BLaER1 (cell line): ENCODE measurements around the gene GTPBP1.

Experiments
- H3K27ac ChIP-seq: shearing (Covaris generic); formaldehyde crosslinking; 2 replicates; pipeline ENCODE4 v1.8.1; 2022
- H3K27me3 ChIP-seq: shearing (Covaris generic); formaldehyde crosslinking; 2 replicates; pipeline ENCODE4 v1.8.1; 2022
- H3K36me3 ChIP-seq: shearing (Covaris generic); formaldehyde crosslinking; 2 replicates; pipeline ENCODE4 v1.8.1; 2022
- H3K4me1 ChIP-seq: shearing (Covaris generic); formaldehyde crosslinking; 2 replicates; pipeline ENCODE4 v1.8.1; 2022
- H3K4me2 ChIP-seq: shearing (Covaris generic); formaldehyde crosslinking; 2 replicates; pipeline ENCODE4 v1.8.1; 2022
- H3K4me3 ChIP-seq: shearing (Covaris generic); formaldehyde crosslinking; 2 replicates; pipeline ENCODE4 v1.8.1; 2022
- H3K9ac ChIP-seq: shearing (Covaris generic); formaldehyde crosslinking; 2 replicates; pipeline ENCODE4 v1.8.1; 2022
- H3K9me3 ChIP-seq: shearing (Covaris generic); formaldehyde crosslinking; 2 replicates; pipeline ENCODE4 v1.8.1; 2022
- H4K20me1 ChIP-seq: shearing (Covaris generic); formaldehyde crosslinking; 2 replicates; pipeline ENCODE4 v1.8.1; 2022
- Cebpa-rat ChIP-seq: shearing (Covaris generic); IDR thresholded peaks from 2 replicates; pipeline ENCODE4 v1.8.1; 2022

GTPBP1 gene

DNA sequence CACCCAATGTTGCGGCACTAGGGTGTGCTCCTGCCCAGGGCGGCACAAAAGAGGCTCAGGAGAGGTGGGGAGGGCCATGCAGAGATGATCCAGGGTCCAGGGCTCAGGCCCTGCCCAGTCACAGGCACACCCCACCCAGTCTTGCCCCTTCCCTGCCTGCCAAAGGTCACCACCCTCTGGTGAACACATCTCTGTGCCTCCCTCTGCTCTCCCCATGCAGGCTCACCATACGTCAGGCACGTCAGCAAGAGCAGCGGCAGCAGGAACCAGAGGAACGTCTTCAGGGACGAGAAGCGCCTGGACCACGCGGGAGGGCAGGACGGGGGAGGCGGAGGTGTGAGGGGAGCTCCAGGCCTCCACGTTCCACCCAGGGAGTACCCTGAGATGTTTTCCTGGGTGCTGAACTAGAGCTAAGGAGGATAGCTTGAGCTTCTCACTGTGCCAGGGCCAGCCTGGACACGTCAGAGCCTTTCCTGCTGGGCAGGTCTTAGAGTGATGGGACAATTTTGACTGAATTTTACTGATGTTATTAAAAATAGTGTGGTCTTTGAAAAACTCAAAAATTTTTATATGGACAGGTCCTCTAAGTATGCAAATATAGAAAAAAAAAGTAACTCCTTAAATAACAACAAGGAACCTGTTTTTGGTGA is 42.9 kb downstream of the GTPBP1 start:
- H3K27ac ChIP-seq, result peak overlapping the region; percentile 96; the same call in 1 of the 2 replicates
- H3K4me2 ChIP-seq, result peak overlapping the region; percentile 16; the same call in 1 of the 2 replicates
- no peaks in the 10 kb centered on the region for H3K9me3 ChIP-seq
- peaks cover 53% of the 10 kb centered on the region for H3K4me1 ChIP-seq
- H3K36me3 ChIP-seq, result peaks cover 97% of the 10 kb centered on the region
- peaks cover 96% of the 10 kb centered on the region for H4K20me1 ChIP-seq
- no peaks in the 10 kb centered on the region for H3K27me3 ChIP-seq
- no peak overlapping the region for H3K9ac ChIP-seq
- TF ChIP-seq Cebpa-rat, result no peak
- no peak overlapping the region for H3K4me3 ChIP-seq

- TF ChIP-seq Cebpa-rat, result no peak
- Histone ChIP-seq H3K4me1 (peaks cover 58% of the 10 kb centered on the region), H4K20me1 (peaks cover 93% of the 10 kb centered on the region), H3K27ac (peak overlapping the region; percentile 96), H3K36me3 (peaks cover 82% of the 10 kb centered on the region), H3K27me3 (no peaks in the 10 kb centered on the region), H3K4me3 (no peak overlapping the region), H3K9me3 (no peaks in the 10 kb centered on the region), H3K9ac (peak overlapping the region; percentile 95; the same call in 1 of the 2 replicates), H3K4me2 (peak overlapping the region; percentile 96)
Measured at GRCh38 chr22:38750104-38750503, 44.4 kb downstream of the GTPBP1 start.

GRCh38 chr22:38750638-38751037 is 44.9 kb downstream of the GTPBP1 start:
- Histone ChIP-seq H3K9ac (peak overlapping the region; percentile 95), H3K4me2 (peak overlapping the region; percentile 96), H3K27ac (peak overlapping the region; percentile 96), H3K27me3 (no peaks in the 10 kb centered on the region), H3K4me1 (peaks cover 58% of the 10 kb centered on the region), H3K9me3 (no peaks in the 10 kb centered on the region), H3K36me3 (peaks cover 76% of the 10 kb centered on the region), H3K4me3 (peak overlapping the region; percentile 93), H4K20me1 (peaks cover 87% of the 10 kb centered on the region)
- no peak for TF ChIP-seq Cebpa-rat

DNA sequence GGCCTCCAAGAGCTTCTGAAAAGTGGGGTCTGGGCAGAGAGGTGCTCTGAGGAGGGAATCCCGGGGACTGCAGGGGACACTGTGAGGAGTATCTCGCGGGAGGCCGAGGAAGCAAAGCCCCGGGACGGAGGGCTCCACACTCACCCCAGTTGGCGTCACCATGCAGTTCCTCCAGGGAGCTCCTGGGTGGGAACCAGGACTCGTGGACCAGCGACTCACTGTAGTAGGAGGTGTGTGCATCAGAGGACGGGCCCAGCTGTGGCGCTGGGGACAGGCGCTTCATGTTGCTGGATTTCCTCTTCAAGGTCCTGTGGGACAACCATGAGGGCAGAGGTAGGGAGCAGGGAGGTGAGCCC is 45.3 kb downstream of the GTPBP1 start:
- peak overlapping the region; percentile 96 for H3K27ac ChIP-seq
- no peaks in the 10 kb centered on the region for H3K27me3 ChIP-seq
- peaks cover 58% of the 10 kb centered on the region for H3K4me1 ChIP-seq
- H3K4me3 ChIP-seq, result peak overlapping the region; percentile 93
- H3K4me2 ChIP-seq, result peak overlapping the region; percentile 96
- H3K9me3 ChIP-seq, result no peaks in the 10 kb centered on the region
- peak overlapping the region; percentile 95 for H3K9ac ChIP-seq
- TF ChIP-seq Cebpa-rat, result no peak
- H4K20me1 ChIP-seq, result peaks cover 83% of the 10 kb centered on the region
- H3K36me3 ChIP-seq, result peaks cover 72% of the 10 kb centered on the region

- Histone ChIP-seq H4K20me1 (peaks cover 77% of the 10 kb centered on the region), H3K27me3 (no peaks in the 10 kb centered on the region), H3K27ac (peak overlapping the region; percentile 96), H3K4me1 (peaks cover 62% of the 10 kb centered on the region), H3K9me3 (no peaks in the 10 kb centered on the region), H3K36me3 (peaks cover 66% of the 10 kb centered on the region), H3K4me3 (peak overlapping the region; percentile 93), H3K9ac (peak overlapping the region; percentile 95), H3K4me2 (peak overlapping the region; percentile 96)
- TF ChIP-seq Cebpa-rat, result no peak
Measured at GRCh38 chr22:38751422-38752346, 45.9 kb downstream of the GTPBP1 start.

DNA sequence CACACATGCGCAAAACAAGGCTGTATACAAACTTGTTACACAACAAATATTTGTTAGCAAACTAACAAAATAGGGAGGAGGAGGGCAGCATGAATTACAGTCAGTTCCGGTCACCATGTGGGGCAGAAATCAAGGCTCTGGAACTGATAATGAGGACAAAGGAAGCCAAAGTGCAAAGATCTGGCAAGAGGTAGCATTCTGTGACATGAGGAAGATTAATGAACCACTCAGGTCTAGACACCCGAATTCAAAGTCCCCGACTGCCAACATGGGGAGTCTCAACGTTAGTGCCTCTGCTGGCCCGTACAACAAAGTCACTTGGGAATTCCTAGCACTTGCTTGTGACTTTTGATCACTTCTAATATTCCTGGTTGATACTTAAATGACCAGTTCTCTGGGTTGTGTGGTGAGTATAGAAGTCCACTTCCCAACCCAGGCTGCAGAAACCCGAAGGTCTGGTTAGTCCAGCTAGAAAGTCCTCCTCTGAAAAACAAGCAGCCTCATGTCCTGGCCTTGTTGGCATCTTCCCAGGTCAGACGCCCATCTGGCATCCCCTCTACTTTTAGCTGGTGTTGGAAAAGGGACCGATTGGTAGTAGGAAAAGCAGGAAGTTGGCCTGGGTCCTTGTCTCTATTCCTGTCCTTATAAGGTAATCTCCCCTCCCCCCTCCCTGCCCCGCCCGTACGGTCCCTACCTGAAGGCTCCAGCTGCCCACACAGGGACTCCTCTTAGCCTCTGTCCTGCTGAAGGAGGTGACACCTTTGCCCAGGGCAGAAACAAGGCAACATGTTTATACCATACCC is 48.4 kb downstream of the GTPBP1 start:
- TF ChIP-seq Cebpa-rat, result no peak
- Histone ChIP-seq H3K4me1 (peaks cover 78% of the 10 kb centered on the region), H3K9me3 (no peaks in the 10 kb centered on the region)

DNA sequence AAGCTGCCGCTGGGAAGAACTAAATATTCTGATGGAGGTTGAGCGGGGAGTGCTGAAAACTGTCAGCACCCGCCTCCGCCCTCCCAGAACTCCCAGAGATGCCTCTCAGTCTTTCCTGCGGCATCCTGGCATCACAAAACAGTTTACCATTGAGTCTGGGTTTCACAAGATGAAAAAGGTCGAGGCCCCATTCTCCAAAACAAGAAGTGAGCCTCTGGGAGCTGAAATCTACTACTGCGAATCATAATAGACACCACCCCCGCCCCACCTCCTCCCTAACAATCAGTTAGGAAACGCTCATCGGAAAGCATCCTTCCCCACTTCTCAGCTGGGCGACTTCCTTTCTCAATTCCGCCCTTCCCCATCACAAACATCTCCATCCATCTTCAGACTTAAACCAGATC is 49.0 kb downstream of the GTPBP1 start:
- H4K20me1 ChIP-seq, result peaks cover 63% of the 10 kb centered on the region
- peaks cover 78% of the 10 kb centered on the region for H3K4me1 ChIP-seq
- H3K27ac ChIP-seq, result peak overlapping the region; percentile 96
- TF ChIP-seq Cebpa-rat, result no peak
- no peaks in the 10 kb centered on the region for H3K9me3 ChIP-seq
- H3K4me2 ChIP-seq, result peak overlapping the region; percentile 96
- peak overlapping the region; percentile 93 for H3K4me3 ChIP-seq
- peaks cover 35% of the 10 kb centered on the region for H3K36me3 ChIP-seq
- H3K9ac ChIP-seq, result peak overlapping the region; percentile 95
- no peaks in the 10 kb centered on the region for H3K27me3 ChIP-seq

More for the DNA sequence above, 48.4 kb downstream of the GTPBP1 start:
- Histone ChIP-seq H3K27me3 (no peaks in the 10 kb centered on the region), H4K20me1 (peaks cover 63% of the 10 kb centered on the region), H3K4me2 (peak overlapping the region; percentile 96), H3K36me3 (peaks cover 41% of the 10 kb centered on the region), H3K4me3 (peak overlapping the region; percentile 93), H3K27ac (peak overlapping the region; percentile 96), H3K9ac (peak overlapping the region; percentile 95)

GRCh38 chr22:38755155-38755910 is 49.6 kb downstream of the GTPBP1 start:
- H3K27me3 ChIP-seq, result no peaks in the 10 kb centered on the region
- H4K20me1 ChIP-seq, result peaks cover 63% of the 10 kb centered on the region
- no peaks in the 10 kb centered on the region for H3K9me3 ChIP-seq
- peak overlapping the region; percentile 96 for H3K4me2 ChIP-seq
- no peak for TF ChIP-seq Cebpa-rat
- peak overlapping the region; percentile 96 for H3K27ac ChIP-seq
- H3K4me3 ChIP-seq, result peak overlapping the region; percentile 93
- H3K9ac ChIP-seq, result peak overlapping the region; percentile 95
- peaks cover 78% of the 10 kb centered on the region for H3K4me1 ChIP-seq
- H3K36me3 ChIP-seq, result peaks cover 29% of the 10 kb centered on the region
